SK-N-MC (cell line): ENCODE results near the gene BRCA2.

ENCODE experiments used
- DNase-seq: peaks from one replicate; pipeline ENCODE4 v3.0.0-alpha.2; 2011; ENCODE audit warnings: low read depth, low spot score
- H3K27ac ChIP-seq: fragments of 200-600 bp; sonication (generic); 2 replicates; pipeline ENCODE4 v1.5.1; 2016; ENCODE audit warnings: mixed run types
- H3K36me3 ChIP-seq: fragments of 200-600 bp; sonication (generic); 2 replicates; pipeline ENCODE4 v1.6.1; 2017; ENCODE audit warnings: antibody characterized with exemption, low read length, mixed read lengths; ENCODE audit not compliant: insufficient read depth
- H3K4me3 ChIP-seq: fragments of 200-600 bp; sonication (generic); 2 replicates; pipeline ENCODE4 v1.5.1; 2016
- H3K9ac ChIP-seq: fragments of 200-600 bp; sonication (generic); 2 replicates; pipeline ENCODE4 v1.8.0; 2017; ENCODE audit warnings: mixed run types, mixed read lengths; ENCODE audit not compliant: insufficient read length
- H3K9me3 ChIP-seq: fragments of 200-600 bp; sonication (generic); 2 replicates; pipeline ENCODE4 v1.6.1; 2017; ENCODE audit warnings: low read depth, mild to moderate bottlenecking, antibody characterized with exemption, low read length, moderate library complexity, mixed read lengths
- EZH2 ChIP-seq: fragments of 200-600 bp; sonication (generic); IDR thresholded peaks from one replicate; pipeline ENCODE4 v1.6.1; 2017; ENCODE audit warnings: antibody characterized with exemption
- FOXP2 ChIP-seq: optimal IDR thresholded peaks from 2 replicates; pipeline ENCODE3; 2011; ENCODE audit warnings: mild to moderate bottlenecking, moderate library complexity; ENCODE audit not compliant: insufficient read depth; ENCODE audit errors: extremely low read length, control extremely low read depth
- POLR2AphosphoS5 ChIP-seq: IDR thresholded peaks from 2 replicates; pipeline ENCODE4 v1.6.1; 2012; ENCODE audit warnings: mild to moderate bottlenecking, low read depth, low read length, borderline replicate concordance

Gene BRCA2

GRCh38 chr13:32427852-32428580 lies 112.7 kb downstream of the BRCA2 start, which contains the start of gene N4BP2L1:
Gene N4BP2L1 (minus strand): TSS chr13:32428130. CDS start chr13:32428082, 48 bp downstream.
- no peak within 1 kb of the TSS for H3K27ac ChIP-seq
- H3K36me3 ChIP-seq = peaks cover 4% of the 10 kb centered on the region; the same call in 1 of the 2 replicates
- no peaks in the 10 kb centered on the region for H3K9me3 ChIP-seq
- DNase-seq = no peak
- no peak within 1 kb of the TSS for H3K4me3 ChIP-seq
- no peak for TF ChIP-seq FOXP2
- no peak for TF ChIP-seq POLR2AphosphoS5
- TF ChIP-seq EZH2 = no peak
- H3K9ac ChIP-seq = no peak within 1 kb of the TSS

- no peak overlapping the region for H3K4me3 ChIP-seq
- H3K9me3 ChIP-seq = no peaks in the 10 kb centered on the region
- H3K27ac ChIP-seq = no peak overlapping the region
- H3K36me3 ChIP-seq = peaks cover 4% of the 10 kb centered on the region; the same call in 1 of the 2 replicates
- no peak for DNase-seq
- no peak overlapping the region for H3K9ac ChIP-seq
- no peak for TF ChIP-seq EZH2
- TF ChIP-seq POLR2AphosphoS5 = no peak
- no peak for TF ChIP-seq FOXP2
These were observed 113.5 kb downstream of the BRCA2 start for GRCh38 chr13:32428581-32429432.

DNA sequence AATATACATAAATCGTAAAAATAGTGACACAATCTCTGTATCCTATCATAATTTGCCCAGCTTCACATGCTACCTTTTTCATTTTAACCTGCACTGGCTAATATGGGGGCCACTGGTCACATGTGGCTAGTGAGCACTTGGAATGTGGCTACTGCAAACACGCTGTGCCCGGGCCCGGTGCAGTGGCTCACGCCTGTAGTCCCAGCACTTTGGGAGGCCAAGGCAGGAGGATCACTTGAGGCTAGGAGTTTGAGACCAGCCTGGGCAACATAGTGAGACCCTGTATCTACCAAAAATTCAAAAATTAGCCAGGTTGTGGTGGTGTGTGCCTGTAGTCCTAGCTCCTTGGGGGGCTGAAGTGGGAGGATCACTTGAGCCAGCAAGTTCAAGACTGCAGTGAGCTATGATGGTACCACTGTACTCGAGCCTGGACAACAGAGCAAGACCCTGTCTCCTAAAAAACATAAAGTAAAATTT lies 114.2 kb downstream of the BRCA2 start:
- no peak for DNase-seq
- peaks cover 4% of the 10 kb centered on the region; the same call in 1 of the 2 replicates for H3K36me3 ChIP-seq

DNA sequence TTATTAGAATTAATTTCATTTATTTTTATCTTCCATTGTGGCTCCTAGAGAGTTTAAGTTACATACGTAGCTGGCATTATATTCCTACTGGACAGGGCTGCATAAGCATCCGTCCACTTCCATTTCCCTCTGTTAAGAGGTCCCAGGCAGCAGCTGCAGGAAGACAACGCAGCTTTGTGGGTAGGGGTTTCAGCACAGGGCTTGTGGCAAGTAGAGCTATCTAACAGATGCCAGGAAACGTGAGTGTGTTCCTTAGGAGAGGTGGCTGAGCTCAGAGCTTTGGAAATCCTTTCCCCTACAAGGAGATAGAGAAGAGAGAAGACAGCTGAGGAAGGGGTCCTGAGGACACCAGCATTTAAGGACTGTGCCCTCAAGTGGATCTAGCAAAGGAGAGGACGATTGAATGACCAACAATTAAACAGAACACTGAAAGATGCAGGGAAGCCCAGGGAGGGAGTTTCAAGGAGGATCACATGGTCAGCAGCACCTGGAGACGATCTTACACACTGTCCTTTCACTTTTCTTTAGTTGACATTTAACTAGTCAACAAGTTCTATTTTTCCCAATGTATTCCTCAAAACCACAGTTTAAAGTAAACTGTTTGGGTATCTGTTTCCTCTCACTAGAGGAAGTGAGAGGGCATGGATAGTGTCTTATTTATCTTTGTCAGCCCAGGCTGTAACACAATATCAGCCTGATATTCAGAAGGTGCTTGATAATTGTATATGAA lies 114.9 kb downstream of the BRCA2 start:
- H3K4me3 ChIP-seq = no peak overlapping the region
- H3K27ac ChIP-seq = no peak overlapping the region
- H3K9ac ChIP-seq = no peak overlapping the region
- no peaks in the 10 kb centered on the region for H3K9me3 ChIP-seq
- peaks cover 4% of the 10 kb centered on the region; the same call in 1 of the 2 replicates for H3K36me3 ChIP-seq
- TF ChIP-seq POLR2AphosphoS5 (no peak), FOXP2 (no peak), EZH2 (no peak)
- DNase-seq = no peak

More for the DNA sequence above, 114.2 kb downstream of the BRCA2 start:
- Histone ChIP-seq H3K27ac (no peak overlapping the region), H3K9me3 (no peaks in the 10 kb centered on the region), H3K9ac (no peak overlapping the region), H3K4me3 (no peak overlapping the region)
- TF ChIP-seq EZH2 (no peak), POLR2AphosphoS5 (no peak), FOXP2 (no peak)

GRCh38 chr13:32431361-32431760 lies 116.1 kb downstream of the BRCA2 start:
- Histone ChIP-seq H3K4me3 (no peak overlapping the region), H3K36me3 (peaks cover 4% of the 10 kb centered on the region; the same call in 1 of the 2 replicates), H3K9ac (no peak overlapping the region), H3K9me3 (no peaks in the 10 kb centered on the region), H3K27ac (no peak overlapping the region)
- TF ChIP-seq POLR2AphosphoS5 = no peak
- TF ChIP-seq EZH2 = no peak
- no peak for TF ChIP-seq FOXP2
- no peak for DNase-seq

DNA sequence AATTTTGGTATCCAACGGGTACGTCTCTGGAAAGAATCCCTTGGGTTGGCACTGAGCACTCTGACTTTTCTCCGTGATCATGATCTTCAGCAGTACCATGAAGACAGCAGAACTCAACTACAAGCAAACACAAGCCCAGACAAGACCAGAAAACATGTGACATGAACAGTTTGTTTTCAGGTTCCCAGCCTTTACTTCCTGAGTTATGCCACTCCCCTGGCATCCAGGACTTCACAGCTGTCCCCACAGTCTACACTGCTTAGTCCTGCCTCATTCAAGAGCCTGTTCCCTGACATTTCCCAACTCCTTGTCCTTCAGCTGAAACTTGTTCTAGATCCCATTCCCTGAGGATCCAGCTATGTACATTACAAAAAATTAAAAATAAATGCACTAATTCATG lies 117.5 kb downstream of the BRCA2 start:
- DNase-seq = no peak
- TF ChIP-seq EZH2 (no peak), POLR2AphosphoS5 (no peak), FOXP2 (no peak)
- Histone ChIP-seq H3K36me3 (peaks cover 4% of the 10 kb centered on the region; the same call in 1 of the 2 replicates), H3K4me3 (no peak overlapping the region), H3K27ac (no peak overlapping the region), H3K9ac (no peak overlapping the region), H3K9me3 (no peaks in the 10 kb centered on the region)

- peak overlapping the region; percentile 39; the same call in 1 of the 2 replicates for H3K27ac ChIP-seq
- DNase-seq = no peak
These were observed 123.6 kb downstream of the BRCA2 start for GRCh38 chr13:32438871-32439270.

GRCh38 chr13:32443111-32443510 lies 127.8 kb downstream of the BRCA2 start:
- H3K27ac ChIP-seq = no peak overlapping the region
- no peak for DNase-seq

More at GRCh38 chr13:32438871-32439270, 123.6 kb downstream of the BRCA2 start:
- TF ChIP-seq POLR2AphosphoS5 (no peak), EZH2 (no peak), FOXP2 (no peak)
- H3K9me3 ChIP-seq = no peaks in the 10 kb centered on the region
- no peak overlapping the region for H3K4me3 ChIP-seq
- peaks cover 4% of the 10 kb centered on the region; the same call in 1 of the 2 replicates for H3K36me3 ChIP-seq
- no peak overlapping the region for H3K9ac ChIP-seq

More at GRCh38 chr13:32443111-32443510, 127.8 kb downstream of the BRCA2 start:
- no peak for TF ChIP-seq EZH2
- TF ChIP-seq POLR2AphosphoS5 = no peak
- TF ChIP-seq FOXP2 = no peak
- Histone ChIP-seq H3K9ac (no peak overlapping the region), H3K9me3 (no peaks in the 10 kb centered on the region), H3K4me3 (no peak overlapping the region), H3K36me3 (peaks cover 7% of the 10 kb centered on the region; the same call in 1 of the 2 replicates)
